GM18907 (cell line): ENCODE measurements around the gene SLC51A.
"Not testable (repeated sequence)": the region's sequence is repeated elsewhere in the genome, so short reads cannot be mapped to it uniquely, and the experiment has no call there.

Source experiments
- ATAC-seq: cut with Tn5 transposase; IDR thresholded peaks from one replicate; pipeline ENCODE4 v1.9.1; 2021; ENCODE audit warnings: mild to moderate bottlenecking, moderate library complexity; ENCODE audit not compliant: unreplicated experiment

The SLC51A gene

DNA sequence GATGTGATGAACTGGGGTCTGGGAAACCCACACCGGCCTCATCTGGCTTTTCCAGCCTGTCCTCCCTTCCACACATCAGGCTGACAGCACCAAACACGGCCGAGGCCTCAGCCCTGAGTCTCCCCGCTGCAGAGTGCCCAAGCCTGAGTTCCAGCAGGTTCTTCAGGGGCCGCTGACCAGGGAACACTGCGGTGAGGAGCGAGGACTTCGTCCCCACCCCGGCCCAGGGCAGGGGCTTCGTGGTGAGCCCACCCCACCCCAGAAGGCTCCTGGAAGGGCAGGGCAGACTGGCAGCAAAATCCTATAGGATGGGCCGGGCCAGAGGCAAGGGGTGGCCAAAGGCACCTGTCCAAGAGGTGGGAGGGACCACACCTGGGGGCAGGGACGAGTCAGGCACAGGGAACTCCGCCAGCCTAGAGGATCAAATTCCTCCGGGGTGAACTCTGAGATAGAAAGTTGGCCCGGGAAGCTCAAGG, at the start of gene SLC51A:
Gene SLC51A, plus strand, starts transcription at position 446 of the 476 bp plus-strand sequence. CDS start 179 bp downstream, outside the sequence.
- no peak for ATAC-seq

DNA sequence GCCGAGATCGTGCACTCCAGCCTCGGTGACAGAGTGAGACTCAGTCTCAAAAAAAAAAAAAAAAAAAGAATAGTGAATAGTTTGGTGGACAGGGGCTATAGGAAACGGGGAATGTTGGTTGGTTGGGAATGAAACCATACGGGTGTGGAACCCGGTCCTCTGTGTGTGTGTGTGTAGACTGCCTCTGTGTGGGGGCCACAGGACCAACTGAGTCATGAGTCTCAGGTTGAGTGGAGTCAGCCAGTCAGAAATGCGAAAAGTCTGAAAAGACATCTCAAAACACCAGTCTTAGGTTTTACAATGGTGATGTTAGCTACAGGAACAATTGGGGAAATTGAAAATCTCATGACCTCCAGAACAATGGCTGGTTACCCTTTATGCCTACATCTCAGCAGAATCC, 49.6 kb upstream of the SLC51A start:
- ATAC-seq, result no peak

DNA sequence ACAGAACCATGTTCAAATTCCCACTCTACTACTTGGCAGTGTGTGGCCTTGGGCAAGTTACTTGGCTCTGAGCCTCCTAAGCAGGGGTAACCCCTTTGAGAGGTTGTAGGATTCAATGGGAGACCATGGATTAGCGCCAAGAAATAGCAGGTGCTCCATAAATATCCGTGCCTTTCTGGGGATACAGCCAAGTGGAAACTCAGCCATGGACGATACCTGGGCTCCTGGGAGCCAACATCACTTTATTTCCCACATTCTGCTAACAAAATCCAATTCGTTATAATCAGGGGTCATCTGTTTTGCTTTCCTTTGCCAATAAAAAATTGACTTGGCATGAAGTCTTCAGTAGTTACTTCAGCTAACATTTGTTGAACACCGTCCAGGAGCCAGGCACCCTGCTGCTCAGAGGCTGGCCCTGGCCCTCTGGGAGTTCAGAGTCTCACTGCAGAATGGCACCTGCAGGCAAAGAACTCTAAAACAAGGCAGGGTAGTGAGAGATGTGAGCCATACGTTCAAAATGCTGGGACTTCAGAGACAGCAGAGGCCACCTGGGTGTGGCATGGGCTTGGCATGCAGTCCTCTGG, 47.4 kb upstream of the SLC51A start:
- no peak for ATAC-seq

DNA sequence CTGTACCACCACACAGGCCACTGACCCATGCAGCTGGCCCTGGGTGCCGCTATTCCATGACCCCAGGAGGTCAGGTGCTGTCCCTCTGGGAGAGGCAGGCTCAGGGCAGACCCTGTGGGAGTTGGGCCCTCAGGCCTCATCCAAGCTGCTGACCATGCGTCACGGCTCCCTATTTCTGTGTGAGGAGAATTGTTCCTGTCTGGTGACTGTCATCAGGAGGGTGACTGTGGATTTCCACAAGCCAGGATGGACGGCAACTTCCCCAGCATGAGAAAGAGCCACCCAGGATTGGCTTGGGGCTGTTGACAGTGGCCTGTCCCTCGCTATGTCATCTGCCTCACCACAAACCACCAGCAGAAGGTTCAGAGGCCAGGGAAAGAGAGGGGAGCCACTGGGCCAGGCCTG, 46.5 kb upstream of the SLC51A start:
- ATAC-seq, result no peak

DNA sequence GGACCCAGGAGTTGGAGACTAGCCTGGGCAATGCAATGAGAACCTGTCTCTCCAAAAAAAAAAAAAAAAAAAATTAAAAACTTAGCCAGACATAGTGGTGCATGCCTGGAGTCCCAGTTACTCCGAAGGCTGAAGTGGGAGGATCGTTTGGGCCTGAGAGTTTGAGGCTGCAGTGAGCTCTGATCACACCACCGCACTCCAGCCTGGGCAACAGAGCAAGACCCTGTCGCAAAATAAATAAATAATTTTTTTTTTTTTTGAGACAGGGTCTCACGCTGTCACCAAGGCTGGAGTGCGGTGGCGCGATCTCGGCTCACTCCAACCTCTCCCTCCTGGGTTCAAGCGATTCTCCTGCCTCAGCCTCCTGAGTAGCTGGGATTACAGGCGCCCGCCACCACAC, 46.0 kb upstream of the SLC51A start:
- ATAC-seq, result not testable (repeated sequence)

DNA sequence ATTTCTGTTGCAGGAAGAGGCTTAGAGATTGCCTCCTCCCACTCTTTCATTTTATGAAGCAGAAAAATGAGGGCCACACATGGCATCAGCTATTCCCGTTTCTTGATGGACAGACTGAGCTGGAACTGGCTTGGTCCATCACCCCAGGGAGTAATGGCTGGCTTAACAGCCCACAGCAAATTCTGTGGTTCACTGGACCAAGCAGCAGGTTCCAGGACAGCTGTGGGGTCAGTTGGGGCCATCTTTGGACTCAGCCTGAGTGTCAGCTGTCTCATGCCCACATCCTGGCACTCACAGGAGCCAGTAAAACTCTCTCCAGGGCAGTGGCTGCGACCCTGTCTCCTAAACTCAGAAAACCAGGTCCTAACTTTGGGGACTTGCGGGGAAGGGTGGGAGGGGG, 41.7 kb upstream of the SLC51A start:
- no peak for ATAC-seq

DNA sequence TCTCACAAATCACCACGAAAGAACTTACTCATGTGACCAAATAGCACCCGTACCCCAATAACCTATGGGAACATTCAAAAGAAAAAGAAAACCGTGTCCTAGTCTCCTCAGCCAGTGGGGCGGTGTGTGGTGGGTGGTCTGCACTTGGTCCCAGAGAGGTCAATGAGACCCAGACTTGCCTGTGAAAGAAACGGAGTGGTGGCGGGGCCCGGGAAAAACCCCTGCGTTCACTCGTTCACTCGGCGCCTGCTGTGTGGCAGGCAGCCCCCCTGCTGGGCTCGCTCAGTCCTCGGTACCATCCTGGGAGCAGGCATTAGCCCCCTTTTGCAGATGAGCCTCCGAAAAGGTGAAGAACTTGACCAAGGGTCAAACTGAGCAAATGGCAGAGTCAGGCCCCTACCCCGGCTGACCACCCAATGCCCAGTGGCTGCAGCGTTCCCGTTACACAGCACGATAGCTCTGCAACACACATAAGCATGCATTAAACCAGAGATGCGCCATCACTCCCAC, 41.2 kb upstream of the SLC51A start:
- ATAC-seq, result no peak

DNA sequence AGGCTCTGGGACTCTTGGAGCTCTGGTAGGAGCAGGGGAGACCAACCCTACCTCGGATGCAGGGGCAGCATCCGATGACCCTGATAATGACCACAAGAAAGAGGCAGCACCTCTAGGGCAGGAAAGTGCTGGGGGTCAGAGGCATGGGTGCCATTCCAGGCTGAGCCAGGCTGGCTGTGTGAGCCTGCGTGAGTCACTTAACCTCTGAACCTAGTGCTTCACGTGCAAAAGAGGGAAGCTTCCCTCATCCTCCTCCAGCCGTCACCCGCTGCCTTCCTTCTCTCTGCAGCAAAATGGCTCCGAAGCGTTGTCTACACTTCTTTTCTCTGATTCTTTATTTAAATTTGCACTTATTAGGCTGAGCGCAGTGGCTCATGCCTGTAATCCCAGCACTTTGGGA, 40.6 kb upstream of the SLC51A start:
- ATAC-seq, result no peak

DNA sequence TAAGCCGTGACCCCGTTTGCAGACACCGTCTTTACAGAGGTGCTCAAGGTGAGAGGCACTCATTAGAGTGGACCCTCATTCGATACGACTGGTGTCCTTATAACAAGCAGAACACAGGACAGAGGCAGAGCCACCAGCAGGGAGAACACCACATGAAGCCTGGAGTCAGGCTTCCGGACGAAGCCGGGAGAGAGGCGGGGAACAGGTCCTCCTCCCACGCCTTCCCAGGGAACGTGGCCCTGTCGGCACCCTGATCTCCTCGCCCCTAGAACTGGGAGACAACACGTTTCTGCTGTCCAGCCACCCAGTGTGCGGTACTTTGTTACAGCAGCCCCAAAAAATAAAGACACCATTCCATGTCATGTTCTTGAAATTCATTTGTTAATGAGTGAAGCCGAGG, 38.8 kb upstream of the SLC51A start:
- no peak for ATAC-seq

DNA sequence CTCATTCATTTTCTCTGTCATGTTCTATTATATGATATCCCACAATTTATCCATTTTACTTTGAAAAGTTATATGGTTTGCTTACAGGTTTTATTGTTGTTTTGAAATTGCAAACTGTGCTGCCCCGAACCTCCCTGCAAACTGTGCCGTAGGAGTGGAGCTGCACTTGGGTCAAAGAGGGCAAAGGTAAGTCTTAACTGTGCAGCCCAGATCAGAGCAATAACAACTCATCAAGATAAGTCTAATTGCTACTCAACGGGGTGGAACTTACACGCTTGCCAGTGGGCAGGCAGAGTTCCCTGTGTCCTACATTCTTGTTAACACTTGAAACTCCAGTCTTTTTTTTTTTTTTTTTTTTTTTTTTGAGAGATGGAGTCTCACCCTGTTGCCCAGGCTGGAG, 38.4 kb upstream of the SLC51A start:
- no peak for ATAC-seq

DNA sequence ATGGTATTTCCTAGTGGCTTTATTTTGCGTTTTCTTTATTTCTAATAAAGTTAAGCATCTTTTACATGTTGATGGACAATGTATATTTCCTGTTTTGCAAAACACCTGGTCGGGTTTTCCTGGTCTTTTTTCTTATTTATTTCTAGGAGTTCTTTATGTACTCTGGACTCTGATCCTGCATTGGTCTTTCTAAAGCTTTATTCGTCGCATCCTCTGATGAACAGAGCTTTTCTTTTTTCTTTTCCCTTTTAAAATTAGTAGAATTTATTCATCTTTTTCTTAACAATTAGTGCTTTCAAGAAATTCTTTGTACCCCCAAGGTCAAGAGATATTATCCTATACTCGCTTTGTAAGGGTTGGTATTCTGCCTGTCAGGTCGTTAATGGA, 37.3 kb upstream of the SLC51A start:
- ATAC-seq, result no peak

DNA sequence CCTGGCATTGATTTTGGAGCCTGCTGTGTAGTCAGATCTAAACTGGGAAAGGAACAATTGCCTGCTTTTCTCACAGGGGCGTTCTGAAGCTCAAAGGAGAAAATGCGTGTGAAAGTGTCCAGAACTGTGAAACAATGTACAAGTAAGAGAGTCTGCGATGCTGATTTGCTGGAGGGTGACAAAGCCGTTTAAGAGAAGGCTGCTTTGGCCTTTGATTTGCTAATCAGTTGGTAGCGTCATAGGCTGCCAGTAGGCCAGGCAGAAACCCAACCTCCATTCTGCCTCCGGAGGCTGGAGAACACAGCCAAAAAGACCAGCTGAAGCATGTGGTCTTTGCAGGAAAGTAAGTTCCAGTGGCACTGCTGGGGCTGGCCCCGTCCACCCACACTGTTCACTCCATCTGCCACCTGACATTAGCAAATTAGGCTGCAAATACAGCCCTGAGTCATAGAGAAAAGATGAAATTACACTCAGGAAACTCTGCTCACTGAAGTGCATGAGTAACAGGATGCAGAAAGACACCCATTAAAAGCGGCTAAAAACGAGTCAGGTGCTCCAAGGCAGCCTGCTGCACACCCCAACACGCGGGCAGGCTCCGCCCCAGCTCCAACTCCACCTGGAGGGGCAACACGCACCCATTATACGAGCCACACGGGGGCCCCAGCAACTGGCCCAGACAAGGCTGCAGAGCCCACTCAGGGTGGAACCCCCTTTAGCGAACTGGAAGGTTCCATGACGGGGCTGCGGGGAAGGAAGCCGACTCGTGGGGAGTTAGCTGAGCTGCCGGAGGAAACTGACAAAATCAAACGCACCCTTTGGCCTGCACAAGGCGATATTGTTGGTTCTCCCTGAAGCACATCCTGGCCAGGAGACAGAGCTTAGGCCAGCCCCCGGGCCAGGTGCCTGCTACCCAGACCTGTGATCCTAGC, 36.7 kb upstream of the SLC51A start:
- peak; percentile 77 for ATAC-seq

DNA sequence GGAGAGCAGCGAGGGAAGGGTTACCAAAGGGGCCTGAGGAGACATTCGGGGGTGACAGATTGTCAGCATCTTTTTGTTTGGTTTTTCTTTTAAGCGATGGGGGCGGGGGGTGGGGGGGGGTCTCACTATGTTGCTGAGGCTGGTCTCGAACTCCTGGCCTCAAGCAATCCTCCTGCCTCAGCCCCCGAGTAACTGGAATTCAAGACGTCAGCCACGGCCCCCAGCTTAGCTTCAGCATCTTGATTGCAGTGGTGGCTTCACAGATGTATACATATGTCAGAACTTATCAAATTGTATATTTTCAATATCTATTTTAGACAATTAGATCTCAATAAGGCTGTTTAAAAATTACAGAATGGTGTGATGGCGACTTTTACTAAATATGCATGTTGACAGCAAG, 36.0 kb upstream of the SLC51A start:
- ATAC-seq, result no peak

DNA sequence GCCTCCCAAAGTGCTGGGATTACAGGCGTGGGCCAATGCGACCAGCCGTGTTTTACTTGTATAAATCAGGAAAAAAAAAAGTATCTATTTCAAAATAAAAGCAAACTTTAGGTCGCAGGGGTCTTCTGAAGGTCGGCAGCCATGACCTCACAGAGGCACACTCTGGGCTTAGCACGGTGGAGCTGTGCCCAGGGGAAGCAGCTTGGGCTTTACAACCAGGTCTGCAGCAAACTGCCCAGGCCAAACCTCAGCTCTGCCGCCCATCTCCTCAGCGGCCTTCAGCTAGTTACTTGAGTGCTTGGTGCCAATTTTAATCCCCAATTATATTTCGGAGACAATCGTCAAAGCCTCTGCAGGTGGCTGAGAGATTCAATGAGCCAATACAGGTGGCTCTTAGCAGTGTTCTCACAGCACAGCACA, 35.2 kb upstream of the SLC51A start:
- no peak for ATAC-seq

DNA sequence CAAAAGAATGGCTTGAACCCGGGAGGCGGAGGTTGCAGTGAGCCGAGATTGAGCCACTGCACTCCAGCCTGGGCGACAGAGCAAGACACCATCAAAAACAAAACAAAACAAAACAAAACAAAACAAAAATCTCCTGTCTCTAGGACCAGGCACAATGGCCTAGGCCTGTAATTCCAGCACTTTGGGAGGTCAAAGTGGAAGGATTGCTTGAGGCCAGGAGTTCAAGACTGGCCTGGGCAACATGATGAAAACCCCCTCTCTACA, 32.2 kb upstream of the SLC51A start:
- not testable (repeated sequence) for ATAC-seq

DNA sequence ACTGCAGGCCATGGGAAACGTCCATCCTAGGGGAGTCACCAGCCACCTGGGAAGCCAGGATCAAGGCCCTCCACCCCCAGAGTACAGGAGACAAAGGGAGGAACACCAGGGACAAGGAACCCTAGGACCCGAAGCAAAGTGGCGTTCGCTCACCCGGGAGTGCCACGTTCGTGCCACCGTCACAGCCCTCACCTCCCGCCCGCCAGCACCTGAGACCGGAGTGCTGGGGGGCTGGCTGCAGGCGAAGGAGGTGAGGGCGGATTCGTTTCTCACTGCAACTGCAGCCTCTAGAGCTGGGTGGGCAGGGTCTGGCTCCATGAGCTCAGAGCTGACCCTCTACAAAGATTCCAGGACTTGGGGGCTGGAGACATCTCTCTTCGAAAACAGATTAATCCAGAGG, 31.5 kb upstream of the SLC51A start:
- no peak for ATAC-seq

DNA sequence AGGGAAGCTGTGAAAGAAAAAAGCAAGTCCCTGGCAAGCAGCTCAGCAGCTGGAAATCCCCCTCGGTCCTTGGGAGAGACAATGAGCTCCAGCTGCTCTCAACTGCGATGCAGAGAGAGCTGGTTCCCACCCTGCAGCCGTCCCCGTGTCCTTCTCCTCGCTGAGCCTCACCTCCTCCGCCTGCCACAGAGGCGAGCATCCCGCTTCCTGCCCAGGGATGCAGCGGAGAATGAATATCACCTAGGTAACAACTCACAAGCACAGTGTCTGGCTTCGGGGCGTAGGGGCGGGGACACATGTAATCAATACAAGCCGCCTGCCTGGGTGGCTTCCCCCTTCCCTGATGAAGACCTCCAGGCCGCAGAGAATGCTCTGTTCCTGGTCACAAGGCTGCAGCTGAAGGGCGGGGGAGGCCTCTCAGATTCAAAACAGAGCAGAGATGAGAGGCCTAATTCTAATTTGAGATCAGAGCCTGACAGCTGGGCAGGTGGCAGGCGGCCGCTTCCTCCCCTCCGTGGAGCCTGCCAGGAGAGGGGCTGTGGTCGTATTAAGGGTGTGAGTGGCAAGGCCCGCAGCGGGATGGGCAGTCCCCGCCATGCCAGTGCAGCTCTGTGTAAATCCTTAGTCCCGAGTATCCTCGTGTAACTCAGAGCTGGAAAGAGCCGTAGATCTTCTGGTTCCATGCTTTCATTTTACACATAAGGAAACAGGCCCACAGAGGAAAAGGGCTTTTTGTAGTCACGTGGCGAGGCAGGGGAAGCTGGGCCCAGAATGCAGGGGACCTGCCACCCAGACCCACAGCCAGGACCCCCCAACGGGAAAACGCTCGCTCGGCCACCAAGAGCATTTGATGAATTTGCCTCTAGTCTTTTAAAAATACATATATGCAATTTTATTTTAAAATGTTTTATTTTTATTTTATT, 29.4 kb upstream of the SLC51A start:
- peak; percentile 37 for ATAC-seq

DNA sequence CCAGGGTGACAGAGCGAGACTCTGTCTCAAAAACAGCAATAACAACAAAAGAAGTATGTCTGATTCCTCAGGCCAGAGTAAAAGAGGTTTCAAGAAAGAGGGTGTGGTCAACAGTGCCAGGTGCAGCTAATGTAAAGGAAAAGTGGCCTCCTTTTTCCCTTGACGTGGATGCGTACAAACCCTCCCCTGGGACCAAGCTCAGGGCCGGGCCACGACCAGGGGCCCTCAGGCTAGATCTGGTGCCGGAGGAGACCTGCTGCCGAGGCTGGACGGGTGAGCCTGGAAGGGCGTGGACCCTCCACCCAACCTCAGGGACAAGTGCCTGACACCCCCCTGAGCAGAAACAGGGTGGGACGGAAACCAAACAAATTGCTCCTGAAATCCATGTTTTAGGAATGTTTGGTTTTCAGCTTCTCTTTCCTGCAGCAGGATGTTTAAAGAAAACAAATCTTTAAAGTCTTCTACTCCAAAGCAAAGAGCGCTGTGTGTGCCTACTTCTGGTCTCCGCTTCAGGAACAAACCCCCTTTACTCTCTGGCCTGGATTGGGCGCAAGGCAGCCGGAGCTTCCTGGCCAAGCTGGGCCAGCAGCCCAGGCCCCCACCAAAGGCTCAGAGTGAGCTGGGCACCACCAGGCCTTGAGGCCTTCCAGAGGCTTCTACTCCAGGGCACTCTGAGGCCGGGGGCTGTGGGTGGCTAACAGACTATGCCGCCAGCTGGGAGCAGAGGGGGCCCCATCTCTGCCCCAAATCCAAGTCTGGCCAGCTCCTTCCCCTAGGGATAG, 26.6 kb upstream of the SLC51A start:
- no peak for ATAC-seq

DNA sequence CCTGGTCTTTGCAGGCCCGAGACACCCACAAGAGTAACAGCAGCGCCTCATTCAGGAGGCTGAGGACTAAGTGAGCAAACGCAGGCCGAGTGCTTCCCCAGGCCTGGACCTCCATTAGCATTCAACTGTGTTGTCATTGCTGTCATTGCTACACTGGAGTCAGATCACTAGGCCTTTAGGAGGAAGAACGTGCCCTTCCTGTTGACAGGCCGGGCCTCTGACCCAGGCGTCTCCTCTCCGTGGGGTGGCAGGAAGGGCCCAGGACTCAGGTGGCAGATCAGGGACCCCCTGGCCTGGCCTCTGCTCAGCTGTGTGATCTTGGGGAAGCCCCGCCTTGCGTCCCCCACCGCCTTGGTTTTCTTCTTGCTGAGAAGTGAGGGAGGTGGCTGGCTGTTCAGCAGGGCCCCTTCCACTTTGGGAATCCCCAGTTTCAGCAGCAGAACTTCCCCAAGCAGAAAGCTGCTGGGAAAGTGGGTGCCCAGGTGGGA, 24.3 kb upstream of the SLC51A start:
- ATAC-seq, result peak; percentile 59

DNA sequence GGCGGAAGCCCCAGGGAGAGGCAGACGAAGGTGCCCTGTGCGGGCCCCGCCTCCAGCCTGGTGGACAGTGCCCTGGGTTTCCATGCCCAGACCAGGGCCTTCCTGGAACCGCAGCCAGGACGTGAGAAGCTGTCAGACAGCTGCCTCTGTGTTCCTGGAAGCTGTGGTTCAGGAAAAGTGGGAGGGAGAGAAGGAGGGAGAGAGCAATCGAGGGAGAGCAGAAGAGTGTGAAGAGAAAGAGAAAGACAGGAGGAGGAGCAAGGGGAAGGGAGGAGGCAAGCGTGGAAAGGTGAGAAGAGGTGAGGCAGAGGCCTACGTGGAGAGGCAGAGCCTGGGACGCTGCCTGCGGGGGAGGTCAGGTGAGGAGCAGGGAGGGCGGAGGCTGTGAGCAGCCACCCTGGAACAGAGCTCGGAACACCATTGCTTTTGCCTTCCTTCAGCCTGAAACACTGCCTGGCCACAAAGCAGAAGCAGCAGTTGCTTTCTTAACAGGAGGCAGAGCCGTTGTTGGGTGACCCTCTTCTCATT, 23.7 kb upstream of the SLC51A start:
- ATAC-seq, result peak; percentile 14
